OCI-LY1 (cell line): ENCODE data around the gene WASF1.

Source experiments
- CTCF ChIP-seq: fragments of 200-600 bp; sonication (generic), shearing (Covaris generic); IDR thresholded peaks from 2 replicates; pipeline ENCODE4 v1.5.1; 2017; ENCODE audit warnings: mild to moderate bottlenecking, antibody characterized with exemption, low read length, moderate library complexity, mixed read lengths
- EZH2 ChIP-seq: fragments of 200-600 bp; sonication (generic), shearing (Covaris generic); IDR thresholded peaks from 2 replicates; pipeline ENCODE4 v1.8.0; 2017; ENCODE audit warnings: borderline replicate concordance, mixed run types, mild to moderate bottlenecking, antibody characterized with exemption, low read length, moderate library complexity, mixed read lengths

GRCh38 chr6:110067837-110068591 lies 111.5 kb downstream of the WASF1 start:
- TF ChIP-seq CTCF (no peak), EZH2 (no peak)
